T-helper 1 cell treated with Interleukin-12 subunit alpha and Interleukin-12 subunit beta and Interleukin-4 antibody, amounts not matched to agents 30 ng/mL and 1 ng/mL, for 36 hours (primary cell): ENCODE results near the gene MDM1. TPM values are rescaled to one million over a fixed set of nuclear protein-coding genes. Genes with fewer than 3 reads are reported as not detected.

Source experiments
- intact Hi-C: fragments of 100-400 bp; cut with micrococcal nuclease; formaldehyde crosslinking; loops from one replicate; pipeline ENCODE4 v1.15.1; 2024
- total RNA-seq: library from RNA; stranded (reverse); gene quantifications from 2 replicates; pipeline ENCODE4 v1.2.3, GENCODE V29; 2022

MDM1 gene
- 26.3 and 30.6 TPM in 2 replicates for total RNA-seq

- intact Hi-C loops: loop anchor here (1.0 to 5.0 kb wide), 18 partner anchors 33 to 1063 kb away; partner anchors contain the start of genes CAND1, CPM, DYRK2 and NUP107
Observed at GRCh38 chr12:68331869-68332727, at the start of gene MDM1. Gene MDM1, minus strand, starts transcription at chr12:68332362. Its CDS starts 117 bp downstream, at chr12:68332245.

DNA sequence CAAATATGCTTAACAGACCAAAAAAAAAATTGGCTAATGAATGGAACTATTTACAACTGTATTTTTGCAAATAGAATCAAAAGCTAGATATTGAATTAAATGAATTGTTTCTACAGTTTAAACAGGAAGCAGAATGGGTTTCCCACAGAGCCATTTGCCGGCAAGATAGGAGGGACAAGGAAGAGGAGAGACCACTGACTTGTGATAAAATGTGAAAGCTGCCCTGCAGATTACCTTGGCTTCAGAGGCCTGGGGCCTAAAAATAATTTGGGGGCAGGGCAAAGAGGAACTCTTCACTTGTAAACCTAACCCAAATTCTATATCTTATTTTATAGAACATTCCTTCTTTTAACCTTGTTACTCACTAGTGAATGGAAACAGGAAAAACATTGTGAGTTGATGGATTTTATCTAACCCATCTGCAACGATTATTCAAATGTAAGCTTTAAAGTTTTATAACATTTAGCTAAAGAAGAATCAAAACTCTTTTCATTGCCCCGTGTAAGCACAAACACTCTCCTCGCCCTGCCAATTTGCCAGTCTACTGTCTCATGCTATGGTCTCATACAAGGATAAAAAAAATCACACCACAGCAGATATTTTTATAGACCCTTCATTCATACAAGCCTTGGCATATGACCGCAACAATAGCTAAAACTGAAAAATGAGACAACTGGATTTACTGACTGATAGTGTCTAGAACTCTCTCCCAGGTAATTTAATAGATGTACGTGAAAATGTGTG is 49.5 kb upstream of the MDM1 start:
- intact Hi-C loops: no loop called here

GRCh38 chr12:68378872-68379606 is 46.9 kb upstream of the MDM1 start:
- intact Hi-C loops: no loop called here

GRCh38 chr12:68377881-68378280 is 45.7 kb upstream of the MDM1 start:
- intact Hi-C loops: no loop called here

DNA sequence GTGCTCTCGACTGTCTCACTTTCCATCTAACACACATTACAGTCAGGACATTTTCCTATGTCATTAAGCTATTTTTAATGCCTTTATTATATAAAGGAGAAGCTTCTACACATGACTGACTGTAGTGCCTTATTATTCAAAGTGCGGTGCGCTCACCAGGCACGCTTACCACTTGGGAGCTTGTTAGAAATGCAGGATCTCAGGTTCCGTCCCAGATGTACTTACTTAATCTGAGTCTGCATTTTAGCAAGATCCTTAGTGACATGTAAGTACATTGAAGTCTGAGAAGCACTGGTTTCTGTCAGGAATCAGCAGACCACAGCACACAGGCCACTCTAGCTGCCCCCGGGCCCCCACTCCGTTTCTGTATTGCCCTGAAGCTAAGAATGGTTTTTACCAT is 44.7 kb upstream of the MDM1 start:
- intact Hi-C loops: no loop called here

DNA sequence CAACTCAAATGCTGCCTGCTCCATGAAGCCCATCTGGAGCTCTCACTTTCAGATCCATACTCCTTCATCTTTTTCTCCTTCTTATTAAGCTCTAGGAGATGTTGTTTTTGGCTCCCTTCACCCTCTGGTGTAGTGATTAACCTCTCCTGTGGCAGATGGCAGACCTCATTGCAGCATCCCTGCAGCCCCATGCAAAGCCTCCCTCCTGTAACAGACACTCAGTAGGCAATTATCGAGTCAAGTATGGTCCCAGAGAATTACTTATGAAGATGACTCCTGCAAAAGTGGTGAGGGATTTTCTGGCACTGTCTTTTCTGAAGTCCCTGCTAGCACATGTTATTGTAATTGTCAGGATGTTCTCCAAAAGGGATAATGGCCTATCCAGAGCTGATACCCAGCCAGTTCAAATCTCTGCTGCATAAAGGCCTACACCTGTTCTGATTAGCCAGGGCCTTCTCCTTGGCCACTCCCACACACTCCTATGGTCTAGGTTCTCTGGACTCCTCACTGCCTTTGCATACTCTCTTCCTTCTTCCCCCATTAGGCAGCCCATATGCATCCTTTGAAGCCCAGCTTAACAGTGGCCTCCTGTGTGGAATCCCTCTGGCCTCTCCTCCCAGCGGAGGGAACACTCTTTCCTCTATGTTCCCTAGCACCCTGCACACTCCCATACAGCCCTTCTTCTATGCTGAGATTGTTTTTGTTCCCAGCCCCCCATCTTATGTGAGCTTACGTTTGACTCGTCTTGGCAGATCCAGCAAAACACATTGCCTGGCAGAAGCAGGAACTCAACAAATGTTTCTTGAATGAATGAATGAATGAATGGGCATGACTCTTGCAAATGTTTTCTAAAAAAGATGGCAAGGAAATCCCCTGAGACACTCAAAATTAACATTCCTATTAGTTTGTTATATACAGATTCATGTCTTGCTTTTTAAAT is 43.9 kb upstream of the MDM1 start:
- intact Hi-C loops: no loop called here

GRCh38 chr12:68374307-68374982 is 42.3 kb upstream of the MDM1 start:
- intact Hi-C loops: loop anchor here (1.0 to 5.0 kb wide), 6 partner anchors 9 to 236 kb away; partner anchors contain the start of genes MDM1 and RAP1B

- intact Hi-C loops: loop anchor here (5.0 kb wide), 1 partner anchor 128 kb away; no protein-coding TSS in a partner anchor
Observed at GRCh38 chr12:68370667-68371066, 38.5 kb upstream of the MDM1 start.

GRCh38 chr12:68370006-68370590 is 37.9 kb upstream of the MDM1 start:
- intact Hi-C loops: loop anchor here (5.0 kb wide), 1 partner anchor 128 kb away; no protein-coding TSS in a partner anchor

- intact Hi-C loops: loop anchor here (5.0 kb wide), 1 partner anchor 251 kb away; no protein-coding TSS in a partner anchor
Observed at GRCh38 chr12:68368327-68368726, 36.2 kb upstream of the MDM1 start.

DNA sequence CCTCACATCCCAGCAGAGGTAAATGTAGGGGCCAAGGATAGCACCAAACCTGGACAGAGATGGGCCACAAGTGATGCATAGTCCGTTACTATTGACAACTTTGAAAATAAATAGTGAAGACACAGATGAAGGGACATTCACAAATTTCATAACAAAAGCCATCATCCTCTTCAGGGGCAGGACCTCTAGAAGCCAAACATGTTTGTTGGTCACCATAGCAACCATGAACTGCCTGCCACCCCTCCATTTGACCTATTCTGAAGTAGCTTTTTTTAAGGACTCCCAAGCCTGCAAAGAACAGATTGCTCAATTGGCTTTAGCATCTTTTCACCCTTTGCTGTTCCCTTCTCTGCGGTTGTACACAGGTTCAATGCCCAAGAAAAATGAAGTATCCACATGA is 35.7 kb upstream of the MDM1 start:
- intact Hi-C loops: loop anchor here (5.0 kb wide), 1 partner anchor 251 kb away; no protein-coding TSS in a partner anchor

DNA sequence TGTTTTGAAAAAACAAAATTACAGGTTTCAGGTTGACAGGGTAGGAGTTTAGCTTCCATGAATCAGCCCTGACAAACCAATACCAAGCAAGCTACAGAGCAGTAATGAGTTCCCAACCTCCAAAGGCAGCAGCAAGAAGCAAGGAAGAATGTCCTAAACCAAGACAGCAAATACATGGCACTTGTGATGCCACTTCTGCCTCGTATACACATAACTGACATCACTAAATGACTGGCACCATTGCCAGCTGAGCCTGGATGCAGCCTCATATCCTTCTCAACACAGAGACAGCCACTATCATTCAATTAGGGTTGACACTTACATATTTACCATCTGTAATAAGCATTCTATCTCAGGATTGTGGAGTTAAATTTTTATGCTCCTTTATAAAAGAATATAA is 35.0 kb upstream of the MDM1 start:
- intact Hi-C loops: loop anchor here (5.0 kb wide), 1 partner anchor 250 kb away; no protein-coding TSS in a partner anchor

DNA sequence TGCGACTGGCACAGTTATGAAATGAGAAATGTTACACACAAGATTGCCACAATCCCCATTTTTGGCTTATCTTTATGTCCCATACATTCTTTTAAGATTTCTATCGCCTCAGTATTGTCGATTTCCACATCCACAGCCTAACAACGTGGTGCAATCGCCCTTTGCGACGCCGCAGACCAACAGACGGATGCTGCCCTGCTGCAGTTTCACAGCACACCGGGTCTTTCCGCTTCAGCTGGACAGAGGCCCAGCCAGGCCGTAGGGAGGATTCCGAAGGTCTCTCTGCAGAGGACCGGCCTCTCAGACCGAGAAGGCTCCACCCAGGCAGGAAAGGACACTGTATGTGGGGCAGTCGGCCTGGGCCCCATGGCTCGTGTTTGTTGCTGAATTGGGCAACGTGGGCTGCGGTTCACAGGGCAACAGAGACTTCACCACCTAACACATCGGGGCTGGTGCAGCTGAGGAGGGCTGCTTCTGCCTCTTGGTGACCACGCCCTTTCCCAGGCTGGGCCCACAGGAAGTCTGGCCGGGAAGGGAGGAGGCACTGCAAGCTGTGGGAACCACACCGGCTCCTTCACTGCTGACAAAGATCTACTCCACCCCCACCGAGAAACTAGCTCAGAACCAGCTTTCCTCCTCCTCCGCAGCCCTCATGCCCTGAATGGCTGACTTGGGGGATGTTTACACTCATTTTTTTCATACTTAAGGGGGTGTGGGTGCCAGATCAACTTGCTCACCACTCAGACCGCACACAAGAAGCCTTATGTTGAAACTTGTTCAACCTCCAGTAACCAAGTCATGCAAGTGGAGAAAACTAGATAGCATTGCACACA is 32.9 kb upstream of the MDM1 start:
- intact Hi-C loops: loop anchor here (1.0 to 5.0 kb wide), 13 partner anchors 9 to 1096 kb away; partner anchors contain the start of genes CAND1, MDM1, MDM2 and NUP107

DNA sequence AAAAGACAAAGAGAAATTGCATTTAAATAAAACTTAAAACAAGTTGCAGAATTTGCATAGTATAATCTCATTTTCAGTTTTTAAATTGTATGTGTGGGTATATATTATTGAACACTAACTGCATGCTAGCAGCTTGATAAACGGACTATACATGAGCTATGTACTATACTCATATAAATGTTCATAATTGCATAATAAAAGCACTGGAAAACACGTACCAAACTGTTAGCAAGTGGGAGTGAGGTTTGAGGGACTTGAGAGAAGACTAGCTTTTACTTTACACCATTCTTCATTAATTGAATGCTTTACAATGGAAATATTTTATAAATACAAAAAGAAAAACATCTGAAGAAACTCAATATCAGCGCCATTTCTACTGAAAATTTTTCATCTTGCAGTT is 32.2 kb upstream of the MDM1 start:
- intact Hi-C loops: loop anchor here (2.0 kb wide), 6 partner anchors 116 to 1096 kb away; partner anchors contain the start of genes CAND1, MDM2 and SLC35E3

DNA sequence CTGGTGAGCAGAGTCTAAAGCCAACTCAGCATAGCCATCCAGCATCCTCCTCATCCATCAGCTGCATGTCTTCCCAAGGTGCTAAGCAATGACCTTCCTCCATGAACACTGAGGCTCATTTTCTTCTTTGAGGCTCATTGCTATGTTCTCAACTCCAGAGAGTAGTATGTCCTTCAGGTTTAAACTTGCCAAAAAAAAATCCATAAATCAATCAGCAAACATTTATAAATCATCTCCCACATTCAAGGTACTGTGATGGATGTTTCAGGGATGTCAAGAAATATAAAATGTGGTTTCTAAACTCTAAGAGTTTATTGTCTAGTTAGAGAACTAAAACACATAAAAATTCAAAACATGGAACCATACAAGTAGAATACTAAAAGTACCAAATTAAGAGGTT is 29.8 kb upstream of the MDM1 start:
- intact Hi-C loops: no loop called here

GRCh38 chr12:68359674-68360073 is 27.5 kb upstream of the MDM1 start:
- intact Hi-C loops: loop anchor here (1.0 to 2.0 kb wide), 5 partner anchors 92 to 387 kb away; partner anchors contain the start of genes NUP107, RAP1B and SLC35E3
